ENCODE measurements around the gene SMPX.
"Not testable (repeated sequence)": the region's sequence is repeated elsewhere in the genome, so short reads cannot be mapped to it uniquely, and the experiment has no call there.

Gene SMPX

GRCh38 chrX:21757960-21758359 is at the start of gene SMPX:
SMPX (minus strand) TSS chrX:21758116; CDS start chrX:21754290, 3,826 bp downstream.
- no peak for DNase-seq

- no peak for DNase-seq
These were observed 48.8 kb upstream of the SMPX start for GRCh38 chrX:21806691-21807090.

- DNase-seq, result no peak
These were observed 44.9 kb upstream of the SMPX start for GRCh38 chrX:21802839-21803238.

GRCh38 chrX:21802054-21802670 is 44.2 kb upstream of the SMPX start:
- DNase-seq, result no peak

- no peak for DNase-seq
These were observed 42.4 kb upstream of the SMPX start for GRCh38 chrX:21800344-21800770.

- DNase-seq, result no peak
These were observed 41.9 kb upstream of the SMPX start for GRCh38 chrX:21799767-21800166.

- DNase-seq, result no peak
These were observed 40.8 kb upstream of the SMPX start for GRCh38 chrX:21798677-21799219.

- DNase-seq, result no peak
These were observed 24.1 kb upstream of the SMPX start for GRCh38 chrX:21781976-21782375.

GRCh38 chrX:21781525-21781924 is 23.6 kb upstream of the SMPX start:
- no peak for DNase-seq

GRCh38 chrX:21779095-21779494 is 21.2 kb upstream of the SMPX start:
- no peak for DNase-seq

- no peak for DNase-seq
These were observed 20.3 kb upstream of the SMPX start for GRCh38 chrX:21778236-21778635.

- DNase-seq, result not testable (repeated sequence)
These were observed 17.2 kb upstream of the SMPX start for GRCh38 chrX:21775128-21775527.

GRCh38 chrX:21773036-21773435 is 15.1 kb upstream of the SMPX start:
- not testable (repeated sequence) for DNase-seq

- DNase-seq, result no peak
These were observed 12.9 kb upstream of the SMPX start for GRCh38 chrX:21770631-21771321.

- DNase-seq, result no peak
These were observed 8.2 kb upstream of the SMPX start for GRCh38 chrX:21766101-21766500.

GRCh38 chrX:21764008-21764407 is 6.1 kb upstream of the SMPX start:
- no peak for DNase-seq

- no peak for DNase-seq
These were observed 572 bp upstream of the SMPX start for GRCh38 chrX:21758488-21758887.

GRCh38 chrX:21756785-21757529 is 959 bp downstream of the SMPX start:
- peak in 1 of 14 donors; percentile 14 for DNase-seq

GRCh38 chrX:21749924-21750323 is 8.0 kb downstream of the SMPX start:
- DNase-seq, result no peak

GRCh38 chrX:21748235-21748634 is 9.7 kb downstream of the SMPX start:
- no peak for DNase-seq

GRCh38 chrX:21747558-21747957 is 10.4 kb downstream of the SMPX start:
- peak in 4 of 14 donors; percentile 0 to 14 (median 5) for DNase-seq

- DNase-seq, result peak in 3 of 14 donors; percentile 2 to 8 (median 6)
These were observed 12.2 kb downstream of the SMPX start for GRCh38 chrX:21745756-21746155.

GRCh38 chrX:21744721-21745120 is 13.2 kb downstream of the SMPX start:
- no peak for DNase-seq
